Type B pancreatic cell (in vitro differentiated cells): ENCODE measurements around the gene OR6T1. TPM values are rescaled to one million over a fixed set of nuclear protein-coding genes. Genes with fewer than 3 reads are reported as not detected.

Experiments
- DNase-seq: peaks from one replicate; pipeline ENCODE4 v3.0.0; 2021; ENCODE audit warnings: mixed read lengths; ENCODE audit not compliant: unreplicated experiment; ENCODE audit errors: extremely low spot score
- H3K27ac Mint-ChIP-seq: 2 replicates; pipeline ENCODE4 v1.8.0; 2021; ENCODE audit warnings: mild to moderate bottlenecking, mixed read lengths
- H3K27me3 Mint-ChIP-seq: 2 replicates; pipeline ENCODE4 v1.8.0; 2021; ENCODE audit warnings: mixed read lengths
- H3K36me3 Mint-ChIP-seq: 2 replicates; pipeline ENCODE4 v1.8.0; 2021; ENCODE audit warnings: mixed read lengths
- H3K4me1 Mint-ChIP-seq: one replicate; pipeline ENCODE4 v1.8.0; 2021; ENCODE audit warnings: mixed read lengths; ENCODE audit not compliant: unreplicated experiment
- H3K4me3 Mint-ChIP-seq: 2 replicates; pipeline ENCODE4 v1.8.0; 2021; ENCODE audit warnings: mild to moderate bottlenecking, mixed read lengths
- H3K9me3 Mint-ChIP-seq: 2 replicates; pipeline ENCODE4 v1.8.0; 2021; ENCODE audit warnings: mixed read lengths
- total RNA-seq: library from RNA; stranded (reverse); gene quantifications from 2 replicates; pipeline ENCODE4 v1.2.1, GENCODE V29; 2021; ENCODE audit warnings: low replicate concordance
- TF ChIP-seq, protein P1 (sequence below): fragments of 200-600 bp; sonication (generic); conservative IDR thresholded peaks from 2 replicates; pipeline ENCODE4 v1.5.0; 2021; ENCODE audit warnings: antibody characterized with exemption, mild to moderate bottlenecking

The OR6T1 gene
- total RNA-seq, 1 donor from 2014 or later: not detected

DNA sequence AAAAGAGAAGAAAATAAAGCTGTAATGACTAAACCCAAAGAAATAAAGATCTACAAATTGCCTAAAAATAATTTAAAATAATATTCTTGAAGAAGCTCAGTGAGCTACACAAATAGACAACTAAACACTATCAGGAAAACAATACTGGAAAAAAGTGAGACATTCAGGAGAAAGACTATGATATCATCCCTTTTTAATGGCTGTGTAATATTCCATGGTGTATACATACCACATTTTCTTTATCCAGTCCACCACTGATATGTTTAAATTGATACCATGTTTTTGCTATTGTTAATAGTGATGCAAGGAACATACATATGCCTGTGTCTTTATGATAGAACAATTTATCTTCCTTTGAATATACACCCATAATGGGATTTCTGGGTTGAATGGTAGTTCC lies 13.1 kb upstream of the OR6T1 start:
- no peaks in the 10 kb centered on the region for H3K36me3 Mint-ChIP-seq

DNA sequence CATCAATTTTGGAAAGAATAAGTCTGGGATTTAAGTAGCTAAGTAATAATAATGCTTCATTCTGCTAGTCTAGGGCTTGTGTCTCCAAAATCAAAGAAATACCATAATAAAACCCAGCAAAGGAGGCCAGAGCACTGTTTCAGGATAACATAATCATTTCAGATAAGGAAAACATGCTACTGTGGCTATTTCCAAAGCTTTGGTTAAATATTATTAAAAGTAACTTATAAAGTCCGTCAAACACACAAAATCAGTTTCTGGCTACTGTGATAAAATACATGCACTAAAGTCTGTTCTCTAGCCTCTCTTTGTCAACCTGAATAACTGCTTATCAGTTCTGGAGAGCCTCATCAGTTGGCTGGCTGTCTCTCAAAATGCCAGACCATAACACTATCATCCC lies 1.5 kb upstream of the OR6T1 start:
- TF ChIP-seq, protein P1, sequence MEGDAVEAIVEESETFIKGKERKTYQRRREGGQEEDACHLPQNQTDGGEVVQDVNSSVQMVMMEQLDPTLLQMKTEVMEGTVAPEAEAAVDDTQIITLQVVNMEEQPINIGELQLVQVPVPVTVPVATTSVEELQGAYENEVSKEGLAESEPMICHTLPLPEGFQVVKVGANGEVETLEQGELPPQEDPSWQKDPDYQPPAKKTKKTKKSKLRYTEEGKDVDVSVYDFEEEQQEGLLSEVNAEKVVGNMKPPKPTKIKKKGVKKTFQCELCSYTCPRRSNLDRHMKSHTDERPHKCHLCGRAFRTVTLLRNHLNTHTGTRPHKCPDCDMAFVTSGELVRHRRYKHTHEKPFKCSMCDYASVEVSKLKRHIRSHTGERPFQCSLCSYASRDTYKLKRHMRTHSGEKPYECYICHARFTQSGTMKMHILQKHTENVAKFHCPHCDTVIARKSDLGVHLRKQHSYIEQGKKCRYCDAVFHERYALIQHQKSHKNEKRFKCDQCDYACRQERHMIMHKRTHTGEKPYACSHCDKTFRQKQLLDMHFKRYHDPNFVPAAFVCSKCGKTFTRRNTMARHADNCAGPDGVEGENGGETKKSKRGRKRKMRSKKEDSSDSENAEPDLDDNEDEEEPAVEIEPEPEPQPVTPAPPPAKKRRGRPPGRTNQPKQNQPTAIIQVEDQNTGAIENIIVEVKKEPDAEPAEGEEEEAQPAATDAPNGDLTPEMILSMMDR: no peak
- Mint-ChIP-seq H3K27me3 (no peaks in the 10 kb centered on the region), H3K27ac (no peak overlapping the region), H3K4me1 (no peaks in the 10 kb centered on the region), H3K9me3 (no peaks in the 10 kb centered on the region), H3K4me3 (no peak overlapping the region), H3K36me3 (no peaks in the 10 kb centered on the region)
- no peak for DNase-seq

More for the DNA sequence above, 13.1 kb upstream of the OR6T1 start:
- peaks cover 8% of the 10 kb centered on the region for H3K27me3 Mint-ChIP-seq
- peaks cover 13% of the 10 kb centered on the region for H3K9me3 Mint-ChIP-seq
- no peak for DNase-seq
- H3K4me1 Mint-ChIP-seq: no peaks in the 10 kb centered on the region
- TF ChIP-seq, protein P1: no peak
- no peak overlapping the region for H3K27ac Mint-ChIP-seq
- H3K4me3 Mint-ChIP-seq: no peak overlapping the region

DNA sequence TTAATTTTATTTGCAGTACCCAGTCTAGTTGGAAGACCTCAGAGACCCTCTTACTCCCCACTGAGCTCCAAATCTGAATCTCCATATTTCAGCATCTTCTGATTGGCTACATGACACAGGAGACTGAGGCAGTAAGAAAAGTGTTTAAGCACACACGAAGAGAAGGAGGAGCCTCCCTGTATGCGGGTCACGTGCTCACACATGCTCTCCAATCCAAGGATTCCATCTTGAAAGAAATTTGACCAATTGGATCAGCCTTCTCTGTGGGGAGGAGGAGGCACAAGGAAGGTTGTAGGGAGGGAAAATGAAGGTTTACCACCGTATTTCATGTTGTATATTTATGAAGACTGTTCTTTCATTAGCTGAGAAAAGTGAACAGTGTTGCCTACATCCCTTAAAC lies 1.2 kb downstream of the OR6T1 start:
- H3K4me3 Mint-ChIP-seq: no peak overlapping the region
- DNase-seq: no peak
- no peaks in the 10 kb centered on the region for H3K9me3 Mint-ChIP-seq
- H3K4me1 Mint-ChIP-seq: no peaks in the 10 kb centered on the region
- no peaks in the 10 kb centered on the region for H3K27me3 Mint-ChIP-seq
- H3K27ac Mint-ChIP-seq: no peak overlapping the region
- no peaks in the 10 kb centered on the region for H3K36me3 Mint-ChIP-seq
- TF ChIP-seq, protein P1: no peak

DNA sequence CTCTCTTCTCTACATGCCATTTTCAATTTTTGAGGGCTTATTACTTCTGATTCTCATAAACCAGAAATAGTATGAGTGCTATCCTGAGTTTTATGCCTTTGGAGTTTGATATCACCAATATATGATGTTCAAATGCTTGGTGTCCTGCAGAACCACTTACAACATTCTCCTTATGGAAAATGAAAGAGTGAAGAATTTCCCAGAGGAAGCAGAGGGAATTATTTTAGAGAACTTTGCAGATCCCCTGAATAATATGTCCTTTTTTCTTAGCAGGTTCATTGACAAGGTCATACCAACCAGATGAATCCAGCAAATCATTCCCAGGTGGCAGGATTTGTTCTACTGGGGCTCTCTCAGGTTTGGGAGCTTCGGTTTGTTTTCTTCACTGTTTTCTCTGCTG lies 4.3 kb downstream of the OR6T1 start, which contains the start of gene OR4D5:
Gene OR4D5 (plus strand): TSS at position 301 of the 400 bp plus-strand sequence. CDS start 0 bp downstream, at position 301.
- H3K4me3 Mint-ChIP-seq: no peak within 1 kb of the TSS
- no peak for DNase-seq
- H3K36me3 Mint-ChIP-seq: no peaks in the 10 kb centered on the region
- no peaks in the 10 kb centered on the region for H3K9me3 Mint-ChIP-seq
- no peaks in the 10 kb centered on the region for H3K4me1 Mint-ChIP-seq
- TF ChIP-seq, protein P1: no peak
- H3K27ac Mint-ChIP-seq: no peak within 1 kb of the TSS
- H3K27me3 Mint-ChIP-seq: no peaks in the 10 kb centered on the region

DNA sequence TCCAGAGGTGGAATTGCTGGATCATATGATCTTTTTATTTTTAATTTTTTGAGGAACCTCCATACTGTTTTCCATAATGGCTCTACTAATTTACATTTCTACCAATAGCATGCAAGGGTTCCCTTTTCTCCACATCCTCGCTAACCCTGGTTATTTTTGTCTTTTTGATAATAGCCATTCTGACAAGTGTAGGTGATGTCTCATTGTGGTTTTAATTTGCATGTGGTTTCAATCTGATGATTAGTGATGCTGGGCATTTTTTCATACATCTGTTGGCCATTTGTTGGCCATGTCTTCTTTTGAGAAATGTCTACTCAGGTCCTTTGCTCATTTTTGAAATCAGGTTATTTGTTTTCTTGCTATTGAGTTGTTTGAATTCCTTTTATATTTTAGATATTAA lies 19.6 kb downstream of the OR6T1 start:
- no peaks in the 10 kb centered on the region for H3K4me1 Mint-ChIP-seq
- H3K4me3 Mint-ChIP-seq: no peak overlapping the region
- TF ChIP-seq, protein P1: no peak
- no peak overlapping the region for H3K27ac Mint-ChIP-seq
- no peak for DNase-seq
- H3K27me3 Mint-ChIP-seq: no peaks in the 10 kb centered on the region
- H3K9me3 Mint-ChIP-seq: no peaks in the 10 kb centered on the region
- no peaks in the 10 kb centered on the region for H3K36me3 Mint-ChIP-seq

DNA sequence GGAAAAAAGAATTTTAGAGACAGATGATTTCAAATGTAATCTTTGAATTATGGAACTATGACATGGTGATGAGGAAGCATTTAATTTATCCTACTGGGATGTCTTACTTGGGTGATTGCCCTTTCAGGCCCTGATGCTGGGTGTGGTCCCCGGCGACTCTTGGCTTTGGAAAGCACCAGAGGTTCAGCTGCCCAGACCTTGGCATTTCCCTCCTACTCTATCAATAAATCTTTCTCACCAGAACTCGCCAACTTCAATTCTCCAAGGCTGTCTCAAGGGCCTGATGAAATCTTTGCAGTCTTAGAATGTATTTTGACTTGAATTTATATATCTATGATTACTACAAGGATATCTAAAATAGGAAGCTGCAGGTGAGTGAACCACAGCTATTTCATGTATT lies 22.7 kb downstream of the OR6T1 start:
- Mint-ChIP-seq H3K4me1 (no peaks in the 10 kb centered on the region), H3K36me3 (no peaks in the 10 kb centered on the region), H3K27me3 (no peaks in the 10 kb centered on the region), H3K4me3 (no peak overlapping the region), H3K9me3 (no peaks in the 10 kb centered on the region), H3K27ac (no peak overlapping the region)
- TF ChIP-seq, protein P1: no peak
- DNase-seq: no peak
